Right ventricle myocardium inferior (tissue), 1 donor: ENCODE measurements around the gene PSMA2. TPM values are rescaled to one million over a fixed set of nuclear protein-coding genes. Genes with fewer than 3 reads are reported as not detected.

Experiments used
- ATAC-seq: fragments of 200-7000 bp; cut with Tn5 transposase; one replicate; pipeline ENCODE4 v1.9.1; 2020; ENCODE audit warnings: mild to moderate bottlenecking, moderate library complexity
- DNase-seq: peaks from one replicate; pipeline ENCODE4 v3.0.0; 2021; ENCODE audit errors: missing footprints
- intact Hi-C: fragments of 100-400 bp; cut with DNase I; formaldehyde crosslinking; loops from one replicate; pipeline ENCODE4 v1.11.0; 2022
- total RNA-seq: library from RNA; stranded (reverse); fragmentation: NEBNext Ultra II Directional; extraction: Animal tissue kit (Norgen Biotek cat#: 25700); gene quantifications from one replicate; pipeline ENCODE4 v1.2.1, GENCODE V29; 2021
- donor health status: DM: no; HTN: yes; CAD: no; lungs with severe emphysema.

The PSMA2 gene
- total RNA-seq, 1 donor from 2014 or later, result 81.7 TPM

GRCh38 chr7:42868480-42868879 lies 63.5 kb downstream of the PSMA2 start:
- ATAC-seq (no peak), DNase-seq (no peak)
- intact Hi-C loops, result no loop called here

Other genes starting within 250 kb of the PSMA2 start
- gene C7orf25, start 20.1 kb downstream of the PSMA2 start, total RNA-seq, result 4.2 TPM
- gene MRPL32, start 202 bp upstream of the PSMA2 start, total RNA-seq, result 66.8 TPM
- not detected for gene HECW1, start 180.5 kb upstream of the PSMA2 start, total RNA-seq